MM.1S (cell line): ENCODE measurements around the gene CHRNA10.

Experiments
- DNase-seq: peaks from one replicate; pipeline ENCODE4 v3.0.0-alpha.2; 2015
- H2AFZ ChIP-seq: fragments of 300-600 bp; sonication (generic); 2 replicates; pipeline ENCODE4 v1.6.0; 2016; ENCODE audit warnings: antibody characterized with exemption, low read length
- H3F3A ChIP-seq: fragments of 300-600 bp; sonication (generic); 2 replicates; pipeline ENCODE4 v1.6.1; 2016; ENCODE audit warnings: mild to moderate bottlenecking, antibody characterized with exemption, low read length, moderate library complexity, mixed read lengths; ENCODE audit not compliant: insufficient read depth
- H3K27ac ChIP-seq: fragments of 300-600 bp; sonication (generic); 2 replicates; pipeline ENCODE4 v1.5.1; 2016; ENCODE audit warnings: mild to moderate bottlenecking, low read length
- H3K27me3 ChIP-seq: fragments of 300-600 bp; sonication (generic); replicated peaks from 2 replicates; pipeline ENCODE4 v1.6.0; 2016; ENCODE audit warnings: low read length; ENCODE audit not compliant: insufficient read depth
- H3K36me3 ChIP-seq: fragments of 300-600 bp; sonication (generic); replicated peaks from 2 replicates; pipeline ENCODE4 v1.6.1; 2016; ENCODE audit warnings: mild to moderate bottlenecking, low read length, mixed read lengths; ENCODE audit not compliant: insufficient read depth
- H3K4me1 ChIP-seq: fragments of 300-600 bp; sonication (generic); 2 replicates; pipeline ENCODE4 v1.6.1; 2016; ENCODE audit warnings: low read length, mixed read lengths
- H3K4me2 ChIP-seq: fragments of 300-600 bp; sonication (generic); 2 replicates; pipeline ENCODE4 v1.6.0; 2016; ENCODE audit warnings: low read depth, low read length
- H3K4me3 ChIP-seq: fragments of 300-600 bp; sonication (generic); 2 replicates; pipeline ENCODE4 v1.5.1; 2016; ENCODE audit warnings: low read length, mixed read lengths
- H3K79me2 ChIP-seq: fragments of 300-600 bp; sonication (generic); 2 replicates; pipeline ENCODE4 v1.6.1; 2016; ENCODE audit warnings: mixed run types, low read length, mixed read lengths
- H3K9ac ChIP-seq: fragments of 300-600 bp; sonication (generic); 2 replicates; pipeline ENCODE4 v1.6.1; 2016; ENCODE audit warnings: low read length, mixed read lengths
- H3K9me2 ChIP-seq: fragments of 300-600 bp; sonication (generic); replicated peaks from 2 replicates; pipeline ENCODE4 v1.6.1; 2016; ENCODE audit warnings: mild to moderate bottlenecking, low read length, mixed read lengths; ENCODE audit not compliant: insufficient read depth
- H3K9me3 ChIP-seq: fragments of 300-600 bp; sonication (generic); replicated peaks from 2 replicates; pipeline ENCODE4 v1.6.1; 2016; ENCODE audit warnings: mild to moderate bottlenecking, low read length, mixed read lengths; ENCODE audit not compliant: insufficient read depth
- H4K20me1 ChIP-seq: fragments of 300-600 bp; sonication (generic); 2 replicates; pipeline ENCODE4 v1.6.1; 2016; ENCODE audit warnings: mild to moderate bottlenecking, low read length, moderate library complexity, mixed read lengths; ENCODE audit not compliant: insufficient read depth
- EZH2 ChIP-seq: fragments of 300-600 bp; sonication (generic); optimal IDR thresholded peaks from 2 replicates; pipeline ENCODE3; 2017; ENCODE audit warnings: low read depth, mild to moderate bottlenecking, antibody characterized with exemption, low read length, mixed read lengths
- EZH2phosphoT487 ChIP-seq: fragments of 300-600 bp; sonication (generic); IDR thresholded peaks from 2 replicates; pipeline ENCODE4 v1.6.1; 2018; ENCODE audit warnings: antibody characterized with exemption, low read length
- TF ChIP-seq, protein P1 (sequence below): fragments of 300-600 bp; sonication (generic); IDR thresholded peaks from 2 replicates; pipeline ENCODE4 v1.5.1; 2016; ENCODE audit warnings: antibody characterized with exemption, low read length, mixed read lengths

CHRNA10 gene

DNA sequence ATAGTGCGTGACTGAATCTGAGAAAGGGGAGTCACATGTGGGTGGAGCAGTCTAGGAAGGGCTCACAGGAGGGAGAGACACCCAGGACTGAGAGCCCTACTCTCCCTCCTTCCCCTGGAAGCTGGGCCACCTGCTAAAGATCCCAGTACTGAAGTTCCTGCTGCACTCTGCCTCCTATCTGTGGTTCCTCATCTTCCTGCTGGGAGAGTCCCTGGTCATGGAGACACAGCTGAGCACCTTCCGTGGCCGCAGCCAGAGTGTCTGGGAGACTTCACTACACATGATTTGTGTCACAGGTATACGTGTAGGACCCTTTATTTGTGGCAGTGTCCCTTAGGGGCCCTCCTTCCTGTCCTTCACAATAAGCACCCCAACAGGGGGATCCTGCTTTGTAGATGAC lies 48.7 kb downstream of the CHRNA10 start:
- no peaks in the 10 kb centered on the region for H3K9me2 ChIP-seq
- DNase-seq: no peak
- H4K20me1 ChIP-seq: no peaks in the 10 kb centered on the region
- H3K9me3 ChIP-seq: no peaks in the 10 kb centered on the region
- H3K79me2 ChIP-seq: no peaks in the 10 kb centered on the region
- H3K27ac ChIP-seq: no peak overlapping the region
- no peaks in the 10 kb centered on the region for H3K27me3 ChIP-seq
- no peaks in the 10 kb centered on the region for H3K4me1 ChIP-seq
- TF ChIP-seq EZH2: no peak
- TF ChIP-seq, protein P1, sequence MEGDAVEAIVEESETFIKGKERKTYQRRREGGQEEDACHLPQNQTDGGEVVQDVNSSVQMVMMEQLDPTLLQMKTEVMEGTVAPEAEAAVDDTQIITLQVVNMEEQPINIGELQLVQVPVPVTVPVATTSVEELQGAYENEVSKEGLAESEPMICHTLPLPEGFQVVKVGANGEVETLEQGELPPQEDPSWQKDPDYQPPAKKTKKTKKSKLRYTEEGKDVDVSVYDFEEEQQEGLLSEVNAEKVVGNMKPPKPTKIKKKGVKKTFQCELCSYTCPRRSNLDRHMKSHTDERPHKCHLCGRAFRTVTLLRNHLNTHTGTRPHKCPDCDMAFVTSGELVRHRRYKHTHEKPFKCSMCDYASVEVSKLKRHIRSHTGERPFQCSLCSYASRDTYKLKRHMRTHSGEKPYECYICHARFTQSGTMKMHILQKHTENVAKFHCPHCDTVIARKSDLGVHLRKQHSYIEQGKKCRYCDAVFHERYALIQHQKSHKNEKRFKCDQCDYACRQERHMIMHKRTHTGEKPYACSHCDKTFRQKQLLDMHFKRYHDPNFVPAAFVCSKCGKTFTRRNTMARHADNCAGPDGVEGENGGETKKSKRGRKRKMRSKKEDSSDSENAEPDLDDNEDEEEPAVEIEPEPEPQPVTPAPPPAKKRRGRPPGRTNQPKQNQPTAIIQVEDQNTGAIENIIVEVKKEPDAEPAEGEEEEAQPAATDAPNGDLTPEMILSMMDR: no peak
- no peak overlapping the region for H3K4me2 ChIP-seq
- no peak overlapping the region for H2AFZ ChIP-seq
- H3K4me3 ChIP-seq: no peak overlapping the region
- no peaks in the 10 kb centered on the region for H3K36me3 ChIP-seq
- no peaks in the 10 kb centered on the region for H3F3A ChIP-seq
- H3K9ac ChIP-seq: no peak overlapping the region

DNA sequence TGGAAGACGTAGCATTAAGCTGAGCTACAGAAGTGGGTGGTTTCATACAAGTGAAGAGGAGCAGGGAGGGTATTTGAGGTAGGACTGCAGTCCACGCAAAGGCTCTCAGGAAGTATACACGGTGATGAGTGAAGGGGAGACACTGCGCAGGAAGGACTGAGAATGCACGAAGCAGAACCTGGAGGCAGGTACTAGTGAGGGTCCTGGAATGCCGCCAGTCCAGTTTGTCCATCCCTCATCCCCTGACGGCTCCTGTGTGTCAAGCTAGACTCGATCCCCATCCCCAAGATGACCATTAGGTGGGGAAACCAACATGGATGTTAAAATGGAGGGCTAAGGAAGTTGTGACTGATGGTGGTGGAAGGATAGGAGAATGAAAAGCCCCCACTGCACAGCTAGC lies 53.2 kb downstream of the CHRNA10 start:
- H3K9ac ChIP-seq: no peak overlapping the region
- H3K36me3 ChIP-seq: no peaks in the 10 kb centered on the region
- H3K4me1 ChIP-seq: peaks cover 14% of the 10 kb centered on the region
- no peak overlapping the region for H3K27ac ChIP-seq
- H2AFZ ChIP-seq: no peak overlapping the region
- no peak for DNase-seq
- H3K4me2 ChIP-seq: no peak overlapping the region
- H4K20me1 ChIP-seq: no peaks in the 10 kb centered on the region
- H3F3A ChIP-seq: peaks cover 4% of the 10 kb centered on the region; the same call in 1 of the 2 replicates
- TF ChIP-seq, protein P1: no peak
- TF ChIP-seq EZH2phosphoT487 (no peak), EZH2 (no peak)
- H3K9me3 ChIP-seq: no peaks in the 10 kb centered on the region
- H3K9me2 ChIP-seq: no peaks in the 10 kb centered on the region
- no peaks in the 10 kb centered on the region for H3K79me2 ChIP-seq
- H3K4me3 ChIP-seq: no peak overlapping the region
- no peaks in the 10 kb centered on the region for H3K27me3 ChIP-seq

DNA sequence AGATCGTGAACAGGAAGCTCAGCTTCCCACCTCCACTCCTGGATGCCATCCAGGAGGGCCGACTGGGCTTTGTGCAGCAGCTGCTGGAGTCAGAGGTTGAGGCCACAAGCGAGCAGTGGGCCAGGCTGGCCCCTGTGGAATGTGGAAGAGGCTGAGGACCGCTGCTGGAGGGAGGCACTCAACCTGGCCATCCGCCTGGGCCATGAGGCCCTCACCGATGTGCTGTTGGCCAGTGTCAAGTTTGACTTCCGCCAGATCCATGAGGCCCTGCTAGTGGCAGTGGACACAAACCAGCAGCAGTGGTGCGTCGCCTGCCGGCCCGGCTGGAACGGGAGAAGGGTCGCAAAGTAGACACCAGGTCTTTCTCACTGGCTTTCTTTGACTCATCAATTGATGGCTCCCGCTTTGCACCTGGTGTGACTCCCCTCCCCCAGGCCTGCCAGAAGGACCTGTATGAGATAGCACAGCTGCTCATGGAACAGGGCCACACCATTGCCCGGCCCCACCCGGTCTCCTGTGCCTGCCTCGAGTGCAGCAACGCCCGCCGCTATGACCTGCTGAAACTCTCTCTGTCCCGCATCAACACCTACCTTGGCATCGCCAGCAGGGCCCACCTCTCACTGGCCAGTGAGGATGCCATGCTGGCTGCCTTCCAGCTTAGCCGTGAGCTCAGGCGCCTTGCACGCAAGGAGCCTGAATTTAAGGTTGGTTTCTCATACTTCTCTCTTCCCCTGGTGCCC lies 54.3 kb downstream of the CHRNA10 start:
- no peak overlapping the region for H2AFZ ChIP-seq
- no peak overlapping the region for H3K27ac ChIP-seq
- TF ChIP-seq EZH2 (no peak), EZH2phosphoT487 (no peak)

DNA sequence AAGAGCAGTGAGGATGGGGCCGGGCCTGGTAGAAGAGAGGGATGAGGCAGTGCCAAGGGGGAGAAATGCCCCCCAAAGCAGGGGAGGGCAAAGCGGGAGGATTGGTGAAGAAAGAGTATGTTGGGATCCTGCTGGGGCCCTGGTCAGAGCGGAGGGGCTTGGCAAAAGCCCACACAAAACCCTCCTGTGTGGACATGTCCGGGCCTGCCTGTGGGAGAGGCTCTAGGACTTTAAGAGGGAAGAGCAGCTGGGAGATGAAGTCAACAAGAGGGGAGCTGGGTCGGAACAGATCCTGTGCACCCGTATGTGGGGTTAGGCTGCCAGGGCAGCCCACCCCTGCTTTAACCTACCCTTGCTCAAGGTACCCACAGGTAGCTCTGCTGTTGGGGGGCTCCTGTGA lies 55.2 kb downstream of the CHRNA10 start:
- Histone ChIP-seq H3K4me2 (no peak overlapping the region), H3K9me3 (no peaks in the 10 kb centered on the region), H2AFZ (no peak overlapping the region), H3K79me2 (no peaks in the 10 kb centered on the region), H3K27ac (no peak overlapping the region), H3F3A (peaks cover 4% of the 10 kb centered on the region; the same call in 1 of the 2 replicates), H3K9ac (no peak overlapping the region), H3K27me3 (no peaks in the 10 kb centered on the region), H3K36me3 (no peaks in the 10 kb centered on the region), H3K9me2 (no peaks in the 10 kb centered on the region), H3K4me1 (peaks cover 14% of the 10 kb centered on the region), H3K4me3 (no peak overlapping the region), H4K20me1 (no peaks in the 10 kb centered on the region)
- TF ChIP-seq EZH2phosphoT487: no peak
- no peak for TF ChIP-seq EZH2
- TF ChIP-seq, protein P1: no peak
- no peak for DNase-seq

More for the DNA sequence above, 54.3 kb downstream of the CHRNA10 start:
- no peaks in the 10 kb centered on the region for H3K9me2 ChIP-seq
- no peaks in the 10 kb centered on the region for H3K36me3 ChIP-seq
- peaks cover 4% of the 10 kb centered on the region; the same call in 1 of the 2 replicates for H3F3A ChIP-seq
- no peak overlapping the region for H3K4me3 ChIP-seq
- no peaks in the 10 kb centered on the region for H4K20me1 ChIP-seq
- no peaks in the 10 kb centered on the region for H3K79me2 ChIP-seq
- DNase-seq: no peak
- H3K9ac ChIP-seq: no peak overlapping the region
- no peaks in the 10 kb centered on the region for H3K9me3 ChIP-seq
- peaks cover 14% of the 10 kb centered on the region for H3K4me1 ChIP-seq
- no peak overlapping the region for H3K4me2 ChIP-seq
- H3K27me3 ChIP-seq: no peaks in the 10 kb centered on the region
